ENCODE data around the gene HEXIM1. TPM values are rescaled to one million over a fixed set of nuclear protein-coding genes. Genes with fewer than 3 reads are reported as not detected.

HEXIM1 gene
- total and polyA plus RNA-seq, 9 donors, result 8.6 to 28.0 (median 23.7) TPM

DNA sequence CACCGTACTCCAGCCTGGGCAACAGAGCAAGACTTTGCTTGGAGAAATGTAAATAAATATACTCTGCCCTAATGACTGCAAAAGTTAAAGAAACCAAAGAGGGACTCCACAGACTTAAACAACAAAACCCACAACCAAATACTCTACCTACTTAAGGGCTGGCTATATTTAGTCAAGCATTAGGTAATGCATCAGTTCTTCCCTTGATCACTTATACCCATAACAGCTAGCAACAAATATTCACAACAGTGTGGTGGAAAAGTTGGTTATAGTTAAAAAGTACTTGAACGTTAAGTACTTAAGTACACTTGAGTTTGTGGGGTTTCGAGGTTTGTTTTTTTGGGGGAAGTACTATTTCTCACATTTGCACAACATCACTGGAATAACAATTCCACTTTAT lies 8.0 kb downstream of the HEXIM1 start:
- no peak for DNase-seq
- H3K4me3 ChIP-seq (ENCODE audit: low read length), result no peak overlapping the region
- H3K4me1 ChIP-seq (ENCODE audit: control insufficient read depth, insufficient read depth, low read length), result peaks cover 19% of the 10 kb centered on the region
- H3K27me3 ChIP-seq (ENCODE audit: control insufficient read depth, insufficient read depth, low read length), result no peaks in the 10 kb centered on the region
- H3K27ac ChIP-seq (ENCODE audit: low read length), result no peak overlapping the region
- H3K36me3 ChIP-seq (ENCODE audit: control insufficient read depth, insufficient read depth, low read length), result peaks cover 3% of the 10 kb centered on the region
- no peaks in the 10 kb centered on the region for H3K9me3 ChIP-seq (replicated peaks; ENCODE audit: control insufficient read depth, low read depth, low read length)
- no CpG with 5 or more reads among the region's 3 CpGs for WGBS (ENCODE audit: insufficient coverage)

- under 1% methylated on average over 34 of the region's 48 CpGs for WGBS (ENCODE audit: insufficient coverage)
- DNase-seq, result peak; percentile 87
- Histone ChIP-seq H3K27ac (ENCODE audit: low read length) (peak overlapping the region; percentile 100), H3K36me3 (ENCODE audit: control insufficient read depth, insufficient read depth, low read length) (peaks cover 3% of the 10 kb centered on the region), H3K9me3 (replicated peaks; ENCODE audit: control insufficient read depth, low read depth, low read length) (no peaks in the 10 kb centered on the region), H3K27me3 (ENCODE audit: control insufficient read depth, insufficient read depth, low read length) (no peaks in the 10 kb centered on the region), H3K4me1 (ENCODE audit: control insufficient read depth, insufficient read depth, low read length) (peaks cover 29% of the 10 kb centered on the region), H3K4me3 (ENCODE audit: low read length) (peak overlapping the region; percentile 100)
These were observed 12.4 kb downstream of the HEXIM1 start for GRCh38 chr17:45160447-45161287.

DNA sequence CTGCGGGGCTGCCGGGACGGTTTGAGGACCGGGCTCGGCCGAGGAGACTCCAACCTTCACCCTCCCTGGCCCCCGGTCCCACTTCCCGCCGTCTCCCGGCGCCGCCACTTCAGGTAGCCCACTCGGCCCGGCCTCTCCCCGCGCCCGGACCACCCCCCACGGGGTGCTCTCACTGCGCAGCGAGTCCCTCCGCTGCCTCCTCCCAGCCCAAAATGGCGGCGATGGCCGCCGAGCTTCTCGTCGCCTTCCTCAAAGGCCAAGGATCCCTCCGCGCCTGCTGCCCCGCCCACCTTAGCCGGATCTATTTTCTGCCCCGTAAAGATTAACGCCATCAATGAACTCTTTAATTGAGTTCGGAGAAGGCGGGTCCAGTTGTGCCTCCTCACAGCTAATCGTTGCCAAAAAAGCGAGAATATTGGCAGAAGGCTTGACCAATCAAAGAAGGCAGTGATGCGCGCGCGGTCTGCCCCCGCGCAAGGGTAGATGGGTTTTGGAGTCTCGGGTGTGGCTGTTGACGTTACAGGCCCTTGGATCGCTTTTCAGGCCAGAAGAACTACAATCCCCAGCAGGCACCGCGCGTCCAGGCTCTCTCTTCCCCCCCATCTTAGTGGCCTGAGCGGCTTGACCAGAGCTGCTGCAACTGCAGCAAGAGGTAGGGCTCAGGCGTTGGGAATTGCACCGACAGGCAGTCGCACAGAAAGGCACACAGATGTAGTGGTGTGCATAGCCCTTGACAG lies 13.2 kb downstream of the HEXIM1 start, which contains the start of gene HEXIM2:
TSS of gene HEXIM2 (plus strand) at position 588 of the 737 bp plus-strand sequence. CDS start 919 bp downstream, outside the sequence.
- H3K9me3 ChIP-seq (replicated peaks; ENCODE audit: control insufficient read depth, low read depth, low read length), result no peaks in the 10 kb centered on the region
- WGBS (ENCODE audit: insufficient coverage), result 0% methylated on average over 45 of the region's 53 CpGs
- H3K27me3 ChIP-seq (ENCODE audit: control insufficient read depth, insufficient read depth, low read length), result no peaks in the 10 kb centered on the region
- H3K4me3 ChIP-seq (ENCODE audit: low read length), result peak within 1 kb of the TSS; percentile 100
- H3K4me1 ChIP-seq (ENCODE audit: control insufficient read depth, insufficient read depth, low read length), result peaks cover 29% of the 10 kb centered on the region
- peak within 1 kb of the TSS; percentile 100 for H3K27ac ChIP-seq (ENCODE audit: low read length)
- H3K36me3 ChIP-seq (ENCODE audit: control insufficient read depth, insufficient read depth, low read length), result peaks cover 3% of the 10 kb centered on the region
- DNase-seq, result peak; percentile 100

DNA sequence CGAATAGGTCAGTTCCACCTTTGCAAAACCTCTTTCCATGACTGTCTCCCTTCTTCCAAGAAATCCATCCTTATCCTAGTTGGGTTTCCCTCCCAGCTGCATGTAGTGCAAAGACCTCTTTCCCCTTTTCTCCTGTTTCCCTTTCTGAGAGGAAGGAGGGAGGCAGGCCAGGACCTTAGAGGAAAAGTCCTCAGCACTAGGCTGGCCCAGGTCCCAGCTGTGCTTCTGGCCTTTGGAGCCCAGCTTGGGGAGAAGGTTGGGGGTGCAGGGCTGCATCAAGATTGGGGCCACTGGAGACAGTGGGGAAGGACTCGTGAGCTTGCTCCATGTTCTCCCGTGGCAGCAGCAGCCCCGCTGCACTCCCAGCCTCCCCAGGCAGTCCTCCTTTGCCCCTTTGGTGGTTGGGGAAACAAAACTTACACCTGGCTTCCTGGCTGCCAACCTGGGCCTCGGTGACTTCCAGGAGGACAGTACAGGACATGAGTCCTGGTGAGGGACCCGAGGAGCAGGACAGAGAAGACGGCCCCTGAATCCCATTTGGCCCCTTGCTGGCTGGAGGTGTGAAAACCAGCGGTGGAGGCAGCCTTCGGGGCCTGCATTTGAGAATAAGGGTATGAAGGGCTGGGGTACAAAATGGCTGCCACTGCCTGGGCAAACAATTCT lies 13.9 kb downstream of the HEXIM1 start:
- 59% methylated on average over 5 of the region's 9 CpGs for WGBS (ENCODE audit: insufficient coverage)
- DNase-seq, result no peak
- Histone ChIP-seq H3K27ac (ENCODE audit: low read length) (peak overlapping the region; percentile 45), H3K27me3 (ENCODE audit: control insufficient read depth, insufficient read depth, low read length) (no peaks in the 10 kb centered on the region), H3K4me3 (ENCODE audit: low read length) (peak overlapping the region; percentile 22), H3K4me1 (ENCODE audit: control insufficient read depth, insufficient read depth, low read length) (peaks cover 29% of the 10 kb centered on the region), H3K9me3 (replicated peaks; ENCODE audit: control insufficient read depth, low read depth, low read length) (no peaks in the 10 kb centered on the region), H3K36me3 (ENCODE audit: control insufficient read depth, insufficient read depth, low read length) (peaks cover 3% of the 10 kb centered on the region)

DNA sequence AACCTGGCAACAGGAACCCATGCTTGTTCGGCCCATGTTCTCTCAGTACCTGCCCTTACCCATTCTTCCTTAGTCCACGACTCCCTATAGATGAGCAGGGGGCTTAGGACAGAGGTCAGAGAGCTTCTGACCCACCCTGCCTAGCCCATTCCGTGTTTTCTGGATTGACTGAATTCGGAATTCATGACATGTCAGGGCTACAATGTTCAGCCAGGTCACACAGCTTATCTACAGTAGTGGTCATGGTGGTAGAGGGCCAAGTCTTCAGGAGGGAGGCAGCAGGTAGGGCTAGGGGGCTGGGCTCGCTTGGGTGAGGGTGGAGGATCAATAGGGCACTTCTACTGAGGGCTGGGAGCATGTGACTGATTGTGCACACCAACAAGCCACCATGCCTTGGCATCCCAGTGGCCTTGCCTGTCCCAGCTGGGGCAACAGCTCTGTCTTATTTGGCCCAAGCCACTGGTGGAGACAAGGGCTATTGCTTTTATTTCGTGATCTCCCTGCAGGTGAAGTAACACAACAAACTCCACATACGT lies 16.5 kb downstream of the HEXIM1 start:
- Histone ChIP-seq H3K27me3 (ENCODE audit: control insufficient read depth, insufficient read depth, low read length) (no peaks in the 10 kb centered on the region), H3K4me1 (ENCODE audit: control insufficient read depth, insufficient read depth, low read length) (peaks cover 27% of the 10 kb centered on the region), H3K27ac (ENCODE audit: low read length) (peak overlapping the region; percentile 21), H3K36me3 (ENCODE audit: control insufficient read depth, insufficient read depth, low read length) (peaks cover 8% of the 10 kb centered on the region), H3K4me3 (ENCODE audit: low read length) (no peak overlapping the region), H3K9me3 (replicated peaks; ENCODE audit: control insufficient read depth, low read depth, low read length) (no peaks in the 10 kb centered on the region)
- no peak for DNase-seq
- 92% methylated on average over 5 of the region's 7 CpGs for WGBS (ENCODE audit: insufficient coverage)

- peaks cover 49% of the 10 kb centered on the region for H3K4me1 ChIP-seq (ENCODE audit: control insufficient read depth, insufficient read depth, low read length)
- WGBS (ENCODE audit: insufficient coverage), result 86% methylated on average over 37 of the region's 43 CpGs
- H3K36me3 ChIP-seq (ENCODE audit: control insufficient read depth, insufficient read depth, low read length), result peaks cover 12% of the 10 kb centered on the region
- DNase-seq, result no peak
- no peaks in the 10 kb centered on the region for H3K27me3 ChIP-seq (ENCODE audit: control insufficient read depth, insufficient read depth, low read length)
- peak overlapping the region; percentile 94 for H3K27ac ChIP-seq (ENCODE audit: low read length)
- H3K9me3 ChIP-seq (replicated peaks; ENCODE audit: control insufficient read depth, low read depth, low read length), result no peaks in the 10 kb centered on the region
- H3K4me3 ChIP-seq (ENCODE audit: low read length), result no peak overlapping the region
These were observed 20.9 kb downstream of the HEXIM1 start for GRCh38 chr17:45168991-45169752.

GRCh38 chr17:45170280-45170930 lies 22.1 kb downstream of the HEXIM1 start:
- peaks cover 42% of the 10 kb centered on the region for H3K4me1 ChIP-seq (ENCODE audit: control insufficient read depth, insufficient read depth, low read length)
- H3K36me3 ChIP-seq (ENCODE audit: control insufficient read depth, insufficient read depth, low read length), result peaks cover 12% of the 10 kb centered on the region
- peak overlapping the region; percentile 94 for H3K27ac ChIP-seq (ENCODE audit: low read length)
- no peaks in the 10 kb centered on the region for H3K27me3 ChIP-seq (ENCODE audit: control insufficient read depth, insufficient read depth, low read length)
- 77% methylated on average over 3 of the region's 12 CpGs for WGBS (ENCODE audit: insufficient coverage)
- no peak for DNase-seq
- H3K9me3 ChIP-seq (replicated peaks; ENCODE audit: control insufficient read depth, low read depth, low read length), result no peaks in the 10 kb centered on the region
- H3K4me3 ChIP-seq (ENCODE audit: low read length), result no peak overlapping the region

DNA sequence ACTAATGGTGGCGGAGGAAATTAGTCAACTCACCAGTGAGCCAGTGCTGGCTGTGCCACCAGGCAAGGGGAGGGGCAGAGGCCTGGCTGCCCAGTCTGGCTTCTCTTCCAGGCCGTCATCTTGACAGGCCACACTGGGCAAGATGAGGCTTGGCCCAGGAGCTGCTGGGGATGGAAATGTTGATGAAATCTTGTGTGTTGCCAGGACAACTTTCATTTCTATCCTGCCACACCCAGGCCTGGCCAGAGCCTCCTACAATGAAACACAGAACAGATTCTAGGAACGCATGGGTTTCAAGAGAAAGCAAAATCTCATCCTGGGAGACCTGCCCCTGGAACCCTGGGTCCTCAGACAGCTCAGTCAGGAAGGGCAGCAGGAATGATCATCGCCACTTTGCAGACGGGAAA lies 22.7 kb downstream of the HEXIM1 start:
- DNase-seq, result peak; percentile 93
- H3K36me3 ChIP-seq (ENCODE audit: control insufficient read depth, insufficient read depth, low read length), result peaks cover 12% of the 10 kb centered on the region
- peak overlapping the region; percentile 34 for H3K4me3 ChIP-seq (ENCODE audit: low read length)
- no peaks in the 10 kb centered on the region for H3K9me3 ChIP-seq (replicated peaks; ENCODE audit: control insufficient read depth, low read depth, low read length)
- peaks cover 42% of the 10 kb centered on the region for H3K4me1 ChIP-seq (ENCODE audit: control insufficient read depth, insufficient read depth, low read length)
- peak overlapping the region; percentile 94 for H3K27ac ChIP-seq (ENCODE audit: low read length)
- WGBS (ENCODE audit: insufficient coverage), result 57% methylated on average over 3 of the region's 5 CpGs
- no peaks in the 10 kb centered on the region for H3K27me3 ChIP-seq (ENCODE audit: control insufficient read depth, insufficient read depth, low read length)
